Body of pancreas (tissue), 4 donors: ENCODE results near the gene CTDSPL. TPM values are rescaled to one million over a fixed set of nuclear protein-coding genes. Genes with fewer than 3 reads are reported as not detected.

Experiments used
- ATAC-seq: fragments of 150-250 bp; one replicate; pipeline ENCODE4 v1.9.1; 2016
- DNase-seq, 4 donors: peaks; one replicate each; pipeline ENCODE4 v3.0.0-alpha.2; 2019
- H3K27ac ChIP-seq, 4 donors: fragments of 200-600 bp; sonication (generic); 1 replicate in 3 of 4; 2 replicates in 1 of 4; pipeline versions ENCODE4 v1.5.1 to v1.6.1; 2016 to 2019; ENCODE audit warnings: mild to moderate bottlenecking in 1 of 4, mixed read lengths in 1 of 4, moderate library complexity in 1 of 4
- H3K27me3 ChIP-seq, 2 donors: fragments of 200-600 bp; sonication (generic); one replicate each; pipeline ENCODE4 v1.6.0; 2016; ENCODE audit warnings: mild to moderate bottlenecking in 1 of 2
- H3K36me3 ChIP-seq, 2 donors: fragments of 200-600 bp; sonication (generic); replicated peaks in 1 of 2; 2 replicates each; pipeline ENCODE4 v1.5.1; 2016; ENCODE audit warnings: low read depth in 2 of 2; ENCODE audit not compliant: insufficient read depth in 1 of 2
- H3K4me1 ChIP-seq: fragments of 200-600 bp; sonication (generic); one replicate; pipeline ENCODE4 v1.6.0; 2016
- H3K4me3 ChIP-seq, 2 donors: fragments of 200-600 bp; sonication (generic); 1 replicate in 1 of 2; 2 replicates in 1 of 2; pipeline ENCODE4 v1.5.1; 2016 to 2019
- H3K9me3 ChIP-seq, 3 donors: fragments of 200-600 bp; sonication (generic); 1 replicate in 2 of 3; 2 replicates in 1 of 3; pipeline ENCODE4 v1.5.1; 2016
- CTCF ChIP-seq, 7 experiments: fragments of 450-650 bp in 4 of 7; fragments of 200-600 bp in 3 of 7; sonication (generic) in 3 of 7; IDR thresholded peaks; one replicate each; pipeline ENCODE4 v1.5.1; 2016 to 2019; ENCODE audit warnings: antibody characterized with exemption in 7 of 7
- POLR2A ChIP-seq, 3 donors: fragments of 450-650 bp; IDR thresholded peaks; one replicate each; pipeline ENCODE4 v1.6.1; 2016; ENCODE audit warnings: antibody characterized with exemption in 3 of 3, mild to moderate bottlenecking in 2 of 3
- WGBS, 2 donors: methylation state at CpG; one replicate each; pipeline ENCODE4 v1.1.5; 2017; 5-methylcytosine and 5-hydroxymethylcytosine counted together
- intact Hi-C: fragments of 100-400 bp; cut with DNase I; formaldehyde crosslinking; loops from one replicate; pipeline ENCODE4 v1.15.1; 2023
- total RNA-seq, 2 donors: library from RNA; depleted of rRNA; stranded (reverse); fragments of >200 nt; gene quantifications; one replicate each; pipeline ENCODE4 v1.1.0, GENCODE V29; 2016

Gene CTDSPL
- total RNA-seq, 2 donors from 2014 or later, result 23.6 to 25.4 TPM

DNA sequence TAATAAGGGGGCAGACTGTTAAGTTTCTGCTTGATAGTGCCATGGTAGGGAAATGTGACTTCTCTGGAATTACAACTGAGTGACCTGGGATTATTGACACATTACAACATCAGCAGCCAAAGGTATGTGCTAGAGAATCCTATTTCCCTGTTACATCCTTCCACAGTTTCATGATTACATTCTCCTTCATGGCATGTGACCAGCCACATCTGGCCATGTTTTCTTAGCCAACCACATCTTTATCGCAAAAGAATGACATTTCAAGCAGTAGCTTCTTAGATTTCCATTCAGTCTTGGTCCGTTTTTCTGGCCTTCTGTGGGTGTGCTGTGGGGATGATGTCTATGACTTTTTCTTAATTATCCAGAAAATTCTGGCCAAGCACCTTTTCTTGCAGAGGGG is 45.4 kb upstream of the CTDSPL start:
- Histone ChIP-seq H3K9me3 (no peaks in the 10 kb centered on the region), H3K4me1 (no peaks in the 10 kb centered on the region), H3K4me3 (no peak overlapping the region), H3K27me3 (no peaks in the 10 kb centered on the region), H3K36me3 (peaks cover 0 to 2% of the 10 kb centered on the region in 2 donors), H3K27ac (no peak overlapping the region)
- WGBS, 2 donors, result 49 to 51% methylated on average over 2 of the region's 2 CpGs
- intact Hi-C loops, result no loop called here
- ATAC-seq (no peak), DNase-seq (no peak)
- no peak for TF ChIP-seq POLR2A (IDR thresholded peaks at IDR 0.05)
- TF ChIP-seq CTCF (IDR thresholded peaks at IDR 0.05), result no peak

DNA sequence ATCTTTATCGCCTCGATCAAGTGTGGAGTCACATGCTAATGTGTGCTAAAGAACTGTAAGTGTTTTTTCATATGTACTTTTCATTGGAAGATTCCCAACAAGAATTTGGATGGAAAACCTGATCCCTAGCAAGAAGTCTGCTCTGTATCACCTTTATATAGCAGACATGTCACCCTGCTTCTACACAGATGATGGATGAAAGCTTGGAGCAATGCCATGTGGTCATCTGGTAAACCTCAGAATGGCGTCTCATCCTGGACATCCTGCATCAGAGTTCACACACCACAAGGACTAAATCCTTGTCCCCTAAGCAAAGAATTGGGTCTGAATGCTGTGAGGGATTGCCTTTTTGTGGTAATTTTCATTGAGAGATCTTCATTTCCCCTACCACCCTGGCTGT is 42.1 kb upstream of the CTDSPL start:
- Histone ChIP-seq H3K4me1 (no peaks in the 10 kb centered on the region), H3K27ac (no peak overlapping the region), H3K27me3 (no peaks in the 10 kb centered on the region), H3K36me3 (peaks cover 0 to 2% of the 10 kb centered on the region in 2 donors), H3K4me3 (no peak overlapping the region), H3K9me3 (no peaks in the 10 kb centered on the region)
- 69 to 70% methylated on average over 3 of the region's 3 CpGs for WGBS, 2 donors
- ATAC-seq, result no peak
- DNase-seq, result no peak
- TF ChIP-seq POLR2A (IDR thresholded peaks at IDR 0.05) (no peak), CTCF (IDR thresholded peaks at IDR 0.05) (no peak)
- intact Hi-C loops, result no loop called here

DNA sequence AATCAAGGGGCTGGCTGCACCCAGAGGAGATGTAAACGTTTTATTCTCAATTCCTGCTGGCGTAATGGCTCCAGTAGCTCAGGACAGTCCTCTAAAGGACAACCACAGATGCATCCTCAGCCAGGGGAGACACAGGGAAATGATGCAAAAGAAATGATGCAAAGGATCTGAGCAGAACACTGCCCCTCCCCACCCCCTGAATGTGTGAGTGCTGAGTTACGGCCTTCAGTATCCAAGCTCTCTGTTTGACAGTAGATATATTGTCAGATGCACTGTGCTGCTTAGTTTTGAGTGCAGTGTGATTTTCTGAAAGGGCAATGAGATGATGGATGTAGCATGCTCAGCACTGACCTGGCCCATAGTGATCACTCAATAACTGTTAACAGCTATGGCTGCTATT is 41.4 kb upstream of the CTDSPL start:
- TF ChIP-seq CTCF (IDR thresholded peaks at IDR 0.05), result no peak
- TF ChIP-seq POLR2A (IDR thresholded peaks at IDR 0.05), result no peak
- intact Hi-C loops, result no loop called here
- H3K4me3 ChIP-seq, result no peak overlapping the region
- H3K27me3 ChIP-seq, result no peaks in the 10 kb centered on the region
- ATAC-seq, result no peak
- 65 to 70% methylated on average over 3 of the region's 3 CpGs for WGBS, 2 donors
- no peaks in the 10 kb centered on the region for H3K9me3 ChIP-seq
- no peaks in the 10 kb centered on the region for H3K4me1 ChIP-seq
- peaks cover 0 to 2% of the 10 kb centered on the region in 2 donors for H3K36me3 ChIP-seq
- DNase-seq, result no peak
- H3K27ac ChIP-seq, result no peak overlapping the region

DNA sequence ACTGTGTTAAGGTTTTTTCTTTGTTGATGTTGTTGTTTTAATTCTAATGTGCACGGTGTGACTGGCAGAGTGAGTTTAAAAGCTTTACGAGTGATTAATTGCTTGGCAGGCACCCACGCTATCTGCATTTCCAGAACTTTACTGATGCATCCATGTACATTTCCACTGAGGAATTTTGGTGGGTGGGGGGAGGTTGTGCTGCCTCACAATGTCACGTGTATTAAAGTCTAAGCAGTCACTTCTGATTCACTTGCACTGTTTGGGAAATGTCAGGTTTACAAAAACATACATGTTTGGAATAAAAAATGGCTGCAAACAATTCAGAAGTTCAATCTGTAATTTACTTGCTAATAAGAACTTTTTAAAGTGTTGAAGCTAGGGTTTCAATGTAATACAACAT is 38.5 kb upstream of the CTDSPL start:
- Histone ChIP-seq H3K4me3 (no peak overlapping the region), H3K4me1 (no peaks in the 10 kb centered on the region), H3K9me3 (no peaks in the 10 kb centered on the region), H3K27ac (no peak overlapping the region), H3K36me3 (peaks cover 0 to 2% of the 10 kb centered on the region in 2 donors), H3K27me3 (no peaks in the 10 kb centered on the region)
- no peak for DNase-seq
- TF ChIP-seq CTCF (IDR thresholded peaks at IDR 0.05) (no peak), POLR2A (IDR thresholded peaks at IDR 0.05) (no peak)
- intact Hi-C loops, result no loop called here
- ATAC-seq, result no peak
- 38 to 48% methylated on average over 4 of the region's 4 CpGs for WGBS, 2 donors

DNA sequence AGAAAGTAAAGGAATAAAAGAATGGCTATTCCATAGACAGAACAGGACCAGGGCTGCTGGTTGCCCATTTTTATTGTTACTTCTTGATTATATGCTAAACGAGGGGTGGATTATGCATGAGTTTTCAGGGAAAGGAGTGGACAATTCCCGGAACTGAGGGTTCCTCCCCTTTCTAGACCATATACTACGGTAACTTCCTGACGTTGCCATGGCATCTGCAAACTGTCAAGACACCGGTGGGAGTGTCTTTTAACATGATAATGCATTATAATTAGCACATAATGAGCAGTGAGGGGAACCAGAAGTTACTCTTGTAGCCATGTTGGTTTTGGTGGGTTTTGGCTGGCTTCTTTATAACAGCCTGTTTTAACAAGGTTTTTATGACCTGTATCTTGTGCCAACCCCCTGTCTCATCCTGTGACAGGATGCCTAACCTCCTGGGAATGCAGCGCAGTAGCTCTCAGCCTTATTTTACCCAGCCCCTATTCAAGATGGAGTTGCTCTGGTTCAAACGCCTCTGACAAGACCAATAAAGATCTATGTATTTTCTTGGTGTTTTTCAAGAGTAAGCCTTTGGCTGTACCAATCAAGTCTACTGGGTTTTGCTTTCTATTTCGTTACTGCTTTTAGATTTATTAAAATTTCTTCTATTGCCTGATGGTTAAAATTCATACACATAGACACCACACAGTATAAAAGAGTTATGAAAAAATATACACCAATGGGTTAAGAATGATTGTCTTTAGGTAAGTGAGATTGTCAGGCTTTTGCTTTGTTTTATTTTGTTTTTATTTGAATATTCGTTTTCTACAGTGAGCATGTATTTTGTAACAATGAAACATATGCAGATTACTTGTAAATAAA is 37.4 kb upstream of the CTDSPL start:
- H3K36me3 ChIP-seq, result peaks cover 0 to 2% of the 10 kb centered on the region in 2 donors
- DNase-seq (no peak), ATAC-seq (no peak)
- no peak overlapping the region for H3K27ac ChIP-seq
- intact Hi-C loops, result no loop called here
- no peaks in the 10 kb centered on the region for H3K9me3 ChIP-seq
- H3K4me3 ChIP-seq, result no peak overlapping the region
- H3K27me3 ChIP-seq, result no peaks in the 10 kb centered on the region
- H3K4me1 ChIP-seq, result no peaks in the 10 kb centered on the region
- WGBS, 2 donors, result 72 to 73% methylated on average over 9 of the region's 9 CpGs
- no peak for TF ChIP-seq CTCF (IDR thresholded peaks at IDR 0.05)
- no peak for TF ChIP-seq POLR2A (IDR thresholded peaks at IDR 0.05)
